K562 (cell line): ENCODE measurements around the gene BRCC3. TPM values are rescaled to one million over a fixed set of nuclear protein-coding genes. Genes with fewer than 3 reads are reported as not detected.

Experiments used
- BCOR ChIP-seq: fragments of 450-650 bp; IDR thresholded peaks from 2 replicates; pipeline ENCODE4 v1.6.1; 2016
- CCNT2 ChIP-seq: IDR thresholded peaks from 2 replicates; pipeline ENCODE4 v1.6.1; 2011; ENCODE audit warnings: borderline replicate concordance, low read depth, mild to moderate bottlenecking, moderate library complexity, mixed read lengths, low read length; ENCODE audit not compliant: insufficient read length; ENCODE audit errors: extremely low read depth
- CHCHD3 ChIP-seq: fragments of 250-450 bp; sonication (Bioruptor Pico); IDR thresholded peaks from 2 replicates; pipeline ENCODE4 v2.1.2; 2022; ENCODE audit warnings: mild to moderate bottlenecking
- DDX20 ChIP-seq: fragments of 450-650 bp; IDR thresholded peaks from 2 replicates; pipeline ENCODE4 v1.6.1; 2016; ENCODE audit warnings: missing genetic modification characterization, low read depth, mild to moderate bottlenecking, missing compliant biosample characterization, moderate library complexity
- MECOM ChIP-seq: fragments of 250-450 bp; sonication (Bioruptor Pico); IDR thresholded peaks from 2 replicates; pipeline ENCODE4 v1.8.0; 2022; ENCODE audit warnings: inconsistent platforms
- MIER1 ChIP-seq: fragments of 450-650 bp; IDR thresholded peaks from 2 replicates; pipeline ENCODE4 v1.6.1; 2016; ENCODE audit warnings: antibody characterized with exemption, mild to moderate bottlenecking, low read depth
- PHB2 ChIP-seq: fragments of 450-650 bp; IDR thresholded peaks from 2 replicates; pipeline ENCODE4 v1.6.1; 2017; ENCODE audit warnings: low read depth
- POLR2B ChIP-seq: fragments of 450-650 bp; IDR thresholded peaks from 2 replicates; pipeline ENCODE4 v1.6.1; 2018; ENCODE audit warnings: low read depth; ENCODE audit not compliant: partially characterized antibody
- POLR2G ChIP-seq: fragments of 200-400 bp; formaldehyde crosslinking; IDR thresholded peaks from 2 replicates; pipeline ENCODE4 v1.6.1; 2017; ENCODE audit warnings: low read depth, mild to moderate bottlenecking, antibody characterized with exemption, low read length, moderate library complexity
- SAFB ChIP-seq: fragments of 200-400 bp; formaldehyde crosslinking; IDR thresholded peaks from 2 replicates; pipeline ENCODE4 v1.6.1; 2017; ENCODE audit warnings: low read depth, low read length, borderline replicate concordance
- SAP30 ChIP-seq: fragments of 200-600 bp; sonication (generic); IDR thresholded peaks from 2 replicates; pipeline ENCODE4 v1.6.1; 2012; ENCODE audit warnings: borderline replicate concordance, low read depth, mild to moderate bottlenecking, moderate library complexity, low read length, control low read depth, inconsistent platforms; ENCODE audit not compliant: insufficient read depth, poor library complexity, severe bottlenecking
- SLC30A9 ChIP-seq: fragments of 250-450 bp; sonication (Bioruptor Pico); IDR thresholded peaks from 2 replicates; pipeline ENCODE4 v1.8.0; 2022; ENCODE audit warnings: mild to moderate bottlenecking, moderate library complexity
- ZNF274 ChIP-seq: IDR thresholded peaks from 2 replicates; pipeline ENCODE4 v1.6.1; 2011; ENCODE audit warnings: low read depth, mild to moderate bottlenecking, low read length, moderate library complexity, borderline replicate concordance
- ZNF311 ChIP-seq: fragments of 250-450 bp; sonication (Bioruptor Pico); IDR thresholded peaks from 2 replicates; pipeline ENCODE4 v1.4.0; 2020; ENCODE audit warnings: mild to moderate bottlenecking, moderate library complexity
- ZNF444 ChIP-seq: fragments of 250-450 bp; sonication (Bioruptor Pico); IDR thresholded peaks from 2 replicates; pipeline ENCODE4 v1.4.0; 2020; ENCODE audit warnings: mild to moderate bottlenecking, moderate library complexity
- polyA plus RNA-seq, 8 experiments: library from polyadenylated mRNA; depleted of rRNA in 4 of 8; stranded (reverse) in 5 of 8; unstranded in 3 of 8; fragments of >200 nt; fragmentation: Nextera tagmentation in 2 of 8; fragmentation: Illumina TruSeq in 1 of 8; extraction: Ambion mirVana in 2 of 8; extraction: Trizol in 1 of 8; gene quantifications; 2 replicates each; pipeline versions ENCODE4 v1.2.1 to v1.2.3, GENCODE V29; 2011 to 2014; ENCODE audit warnings: inconsistent platforms in 1 of 8, missing spikeins in 1 of 8
- total RNA-seq, 7 experiments: library from RNA; depleted of rRNA in 6 of 7; stranded (reverse); fragments of >200 nt in 6 of 7; fragmentation: Illumina TruSeq in 2 of 7; extraction: Trizol in 2 of 7; gene quantifications; 2 replicates each; pipeline versions ENCODE4 v1.2.1 to v1.2.3, GENCODE V29; 2011 to 2021; ENCODE audit warnings: low replicate concordance in 1 of 7
- TF ChIP-seq, protein P1 (sequence below), 2 experiments: fragments of 450-650 bp in 1 of 2; sonication (generic) in 1 of 2; formaldehyde crosslinking; conservative IDR thresholded peaks; 2 replicates each; pipeline versions ENCODE4 v1.4.0 to v1.8.1; 2020 to 2022; ENCODE audit warnings: mild to moderate bottlenecking in 1 of 2, missing genetic modification reagents in 1 of 2
- TF ChIP-seq, protein P2 (sequence below): fragments of 450-650 bp; conservative IDR thresholded peaks from 2 replicates; pipeline ENCODE4 v1.6.1; 2016; ENCODE audit warnings: missing genetic modification characterization, low read depth, mild to moderate bottlenecking, missing compliant biosample characterization, moderate library complexity
- TF ChIP-seq, protein P3 (sequence below): fragments of 250-450 bp; sonication (Bioruptor Pico); IDR thresholded peaks from 2 replicates; pipeline ENCODE4 v1.5.0; 2021; ENCODE audit warnings: mild to moderate bottlenecking, borderline replicate concordance
- TF ChIP-seq, protein P4 (sequence below): fragments of 450-650 bp; IDR thresholded peaks from 2 replicates; pipeline ENCODE4 v1.6.1; 2017; ENCODE audit warnings: antibody characterized with exemption, mild to moderate bottlenecking

The BRCC3 gene
- total and polyA plus RNA-seq, 9 of the 15 experiments (the other 6 are each of a cell fraction or from before 2014, with no cell fraction given), result 9.6 to 44.8 (median 26.7) TPM

GRCh38 chrX:155056877-155057792, 14.2 kb upstream of the BRCC3 start (continued):
- TF ChIP-seq, protein P1, sequence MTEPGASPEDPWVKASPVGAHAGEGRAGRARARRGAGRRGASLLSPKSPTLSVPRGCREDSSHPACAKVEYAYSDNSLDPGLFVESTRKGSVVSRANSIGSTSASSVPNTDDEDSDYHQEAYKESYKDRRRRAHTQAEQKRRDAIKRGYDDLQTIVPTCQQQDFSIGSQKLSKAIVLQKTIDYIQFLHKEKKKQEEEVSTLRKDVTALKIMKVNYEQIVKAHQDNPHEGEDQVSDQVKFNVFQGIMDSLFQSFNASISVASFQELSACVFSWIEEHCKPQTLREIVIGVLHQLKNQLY (CRISPR knock-in tag; conservative IDR thresholded peaks at IDR 0.05), result no peak
- TF ChIP-seq MIER1 (no peak), SLC30A9 (CRISPR knock-in tag) (no peak), CCNT2 (no peak), CHCHD3 (no peak), POLR2G (peak; percentile 25; the same call in 1 of the 2 replicates), ZNF444 (CRISPR knock-in tag) (no peak), ZNF311 (no peak), POLR2B (no peak), ZNF274 (no peak), MECOM (no peak), DDX20 (tag) (no peak), PHB2 (no peak), SAFB (no peak), SAP30 (no peak), BCOR (no peak)
- TF ChIP-seq, protein P2, sequence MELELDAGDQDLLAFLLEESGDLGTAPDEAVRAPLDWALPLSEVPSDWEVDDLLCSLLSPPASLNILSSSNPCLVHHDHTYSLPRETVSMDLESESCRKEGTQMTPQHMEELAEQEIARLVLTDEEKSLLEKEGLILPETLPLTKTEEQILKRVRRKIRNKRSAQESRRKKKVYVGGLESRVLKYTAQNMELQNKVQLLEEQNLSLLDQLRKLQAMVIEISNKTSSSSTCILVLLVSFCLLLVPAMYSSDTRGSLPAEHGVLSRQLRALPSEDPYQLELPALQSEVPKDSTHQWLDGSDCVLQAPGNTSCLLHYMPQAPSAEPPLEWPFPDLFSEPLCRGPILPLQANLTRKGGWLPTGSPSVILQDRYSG (tag), result no peak
- TF ChIP-seq, protein P3, sequence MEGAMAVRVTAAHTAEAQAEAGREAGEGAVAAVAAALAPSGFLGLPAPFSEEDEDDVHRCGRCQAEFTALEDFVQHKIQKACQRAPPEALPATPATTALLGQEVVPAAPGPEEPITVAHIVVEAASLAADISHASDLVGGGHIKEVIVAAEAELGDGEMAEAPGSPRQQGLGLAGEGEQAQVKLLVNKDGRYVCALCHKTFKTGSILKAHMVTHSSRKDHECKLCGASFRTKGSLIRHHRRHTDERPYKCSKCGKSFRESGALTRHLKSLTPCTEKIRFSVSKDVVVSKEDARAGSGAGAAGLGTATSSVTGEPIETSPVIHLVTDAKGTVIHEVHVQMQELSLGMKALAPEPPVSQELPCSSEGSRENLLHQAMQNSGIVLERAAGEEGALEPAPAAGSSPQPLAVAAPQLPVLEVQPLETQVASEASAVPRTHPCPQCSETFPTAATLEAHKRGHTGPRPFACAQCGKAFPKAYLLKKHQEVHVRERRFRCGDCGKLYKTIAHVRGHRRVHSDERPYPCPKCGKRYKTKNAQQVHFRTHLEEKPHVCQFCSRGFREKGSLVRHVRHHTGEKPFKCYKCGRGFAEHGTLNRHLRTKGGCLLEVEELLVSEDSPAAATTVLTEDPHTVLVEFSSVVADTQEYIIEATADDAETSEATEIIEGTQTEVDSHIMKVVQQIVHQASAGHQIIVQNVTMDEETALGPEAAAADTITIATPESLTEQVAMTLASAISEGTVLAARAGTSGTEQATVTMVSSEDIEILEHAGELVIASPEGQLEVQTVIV (CRISPR knock-in tag), result no peak
- TF ChIP-seq, protein P4, sequence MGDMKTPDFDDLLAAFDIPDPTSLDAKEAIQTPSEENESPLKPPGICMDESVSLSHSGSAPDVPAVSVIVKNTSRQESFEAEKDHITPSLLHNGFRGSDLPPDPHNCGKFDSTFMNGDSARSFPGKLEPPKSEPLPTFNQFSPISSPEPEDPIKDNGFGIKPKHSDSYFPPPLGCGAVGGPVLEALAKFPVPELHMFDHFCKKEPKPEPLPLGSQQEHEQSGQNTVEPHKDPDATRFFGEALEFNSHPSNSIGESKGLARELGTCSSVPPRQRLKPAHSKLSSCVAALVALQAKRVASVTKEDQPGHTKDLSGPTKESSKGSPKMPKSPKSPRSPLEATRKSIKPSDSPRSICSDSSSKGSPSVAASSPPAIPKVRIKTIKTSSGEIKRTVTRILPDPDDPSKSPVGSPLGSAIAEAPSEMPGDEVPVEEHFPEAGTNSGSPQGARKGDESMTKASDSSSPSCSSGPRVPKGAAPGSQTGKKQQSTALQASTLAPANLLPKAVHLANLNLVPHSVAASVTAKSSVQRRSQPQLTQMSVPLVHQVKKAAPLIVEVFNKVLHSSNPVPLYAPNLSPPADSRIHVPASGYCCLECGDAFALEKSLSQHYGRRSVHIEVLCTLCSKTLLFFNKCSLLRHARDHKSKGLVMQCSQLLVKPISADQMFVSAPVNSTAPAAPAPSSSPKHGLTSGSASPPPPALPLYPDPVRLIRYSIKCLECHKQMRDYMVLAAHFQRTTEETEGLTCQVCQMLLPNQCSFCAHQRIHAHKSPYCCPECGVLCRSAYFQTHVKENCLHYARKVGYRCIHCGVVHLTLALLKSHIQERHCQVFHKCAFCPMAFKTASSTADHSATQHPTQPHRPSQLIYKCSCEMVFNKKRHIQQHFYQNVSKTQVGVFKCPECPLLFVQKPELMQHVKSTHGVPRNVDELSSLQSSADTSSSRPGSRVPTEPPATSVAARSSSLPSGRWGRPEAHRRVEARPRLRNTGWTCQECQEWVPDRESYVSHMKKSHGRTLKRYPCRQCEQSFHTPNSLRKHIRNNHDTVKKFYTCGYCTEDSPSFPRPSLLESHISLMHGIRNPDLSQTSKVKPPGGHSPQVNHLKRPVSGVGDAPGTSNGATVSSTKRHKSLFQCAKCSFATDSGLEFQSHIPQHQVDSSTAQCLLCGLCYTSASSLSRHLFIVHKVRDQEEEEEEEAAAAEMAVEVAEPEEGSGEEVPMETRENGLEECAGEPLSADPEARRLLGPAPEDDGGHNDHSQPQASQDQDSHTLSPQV, result no peak
